GM21360 (cell line): ENCODE results near the gene MAMDC2.

Experiments used
- ATAC-seq: cut with Tn5 transposase; IDR thresholded peaks from one replicate; pipeline ENCODE4 v1.9.1; 2021; ENCODE audit warnings: mild to moderate bottlenecking, moderate library complexity; ENCODE audit not compliant: unreplicated experiment

The MAMDC2 gene

DNA sequence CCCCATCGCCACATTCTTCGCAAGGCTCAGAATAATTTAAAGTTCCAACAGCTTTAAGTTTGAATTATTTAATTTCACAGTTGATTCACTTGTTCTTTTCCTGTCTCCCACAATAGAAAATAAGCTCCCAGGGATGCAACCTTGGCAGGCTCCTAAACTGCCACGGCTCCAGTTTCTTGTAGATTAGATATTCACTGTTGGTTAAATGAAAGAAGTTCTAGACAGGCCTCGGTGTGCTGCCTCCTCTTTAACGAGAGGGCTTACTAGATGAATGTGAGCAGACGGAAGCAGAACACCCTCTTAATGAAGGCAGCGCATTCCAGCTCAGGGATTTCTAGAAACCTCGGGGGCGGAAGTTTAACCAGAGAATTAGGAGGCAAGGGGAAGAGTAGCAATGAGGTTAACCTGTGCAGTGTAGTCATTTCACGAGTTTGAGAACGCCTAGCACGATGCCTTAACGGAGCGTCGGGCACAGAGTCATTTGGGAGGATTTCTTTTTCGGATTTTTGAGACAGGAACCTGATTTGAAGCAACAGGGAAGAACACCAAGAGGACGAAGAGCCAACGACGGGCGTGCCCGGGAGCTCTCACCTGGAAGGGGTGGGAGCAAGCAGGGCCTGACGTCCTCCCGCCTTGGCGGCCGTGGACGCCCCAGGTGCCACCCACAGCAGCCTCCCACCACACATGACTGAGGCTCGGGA is 214.5 kb downstream of the MAMDC2 start:
- peak; percentile 39 for ATAC-seq

DNA sequence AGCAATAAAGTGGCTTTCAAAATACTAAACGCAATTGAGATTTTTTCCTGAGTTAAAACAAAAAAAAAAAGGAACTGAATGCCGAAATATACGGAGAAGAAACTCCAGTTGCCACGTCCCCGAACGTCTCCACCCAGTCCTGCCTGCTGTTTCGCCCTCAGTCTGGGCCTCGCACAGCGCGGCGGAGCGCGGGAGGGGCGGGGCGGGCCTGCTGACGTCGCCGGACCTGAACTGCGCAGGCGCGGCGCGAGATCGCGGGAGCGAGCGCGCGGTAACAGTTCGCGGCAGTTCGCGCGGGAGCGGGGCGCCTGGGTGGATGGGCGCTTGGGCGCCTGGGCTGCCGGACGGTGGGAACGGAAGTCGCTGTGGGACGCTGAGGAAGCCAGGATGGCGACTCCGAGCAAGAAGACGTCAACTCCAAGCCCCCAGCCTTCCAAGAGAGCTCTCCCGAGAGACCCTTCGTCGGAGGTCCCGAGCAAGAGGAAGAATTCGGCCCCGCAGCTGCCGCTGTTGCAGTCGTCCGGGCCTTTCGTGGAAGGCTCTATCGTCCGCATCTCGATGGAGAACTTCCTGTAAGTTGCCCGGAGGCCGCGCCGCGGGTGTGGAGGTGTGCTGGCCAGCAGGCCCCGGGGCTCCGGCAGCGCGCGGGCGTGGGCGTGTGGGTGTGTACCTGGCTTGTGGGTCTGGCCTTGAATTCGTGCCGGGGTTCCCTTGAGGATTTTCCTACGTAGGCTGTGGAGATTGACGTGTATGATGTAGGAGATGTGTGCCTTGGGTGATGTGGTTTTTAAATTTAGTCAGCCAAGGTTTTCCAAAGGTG is 215.3 kb downstream of the MAMDC2 start, which contains the start of gene SMC5:
Gene SMC5, plus strand, starts transcription at position 287 of the 820 bp plus-strand sequence. Its CDS starts 101 bp downstream, at position 388.
- peak; percentile 77 for ATAC-seq

DNA sequence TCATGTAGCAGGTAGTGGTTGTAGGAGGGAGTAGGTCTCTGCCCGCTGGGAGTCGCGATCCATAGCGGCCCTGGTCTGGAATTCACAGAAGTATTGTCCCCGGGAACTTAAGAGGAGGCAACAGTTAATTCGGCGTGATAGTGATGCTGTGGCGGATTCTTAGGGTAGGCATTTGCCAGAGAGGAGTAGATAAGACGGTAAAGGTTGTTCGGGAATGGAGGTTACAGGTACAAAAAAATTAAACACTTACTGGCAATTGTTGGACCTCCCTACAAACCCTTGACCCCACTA is 215.8 kb downstream of the MAMDC2 start:
- no peak for ATAC-seq

DNA sequence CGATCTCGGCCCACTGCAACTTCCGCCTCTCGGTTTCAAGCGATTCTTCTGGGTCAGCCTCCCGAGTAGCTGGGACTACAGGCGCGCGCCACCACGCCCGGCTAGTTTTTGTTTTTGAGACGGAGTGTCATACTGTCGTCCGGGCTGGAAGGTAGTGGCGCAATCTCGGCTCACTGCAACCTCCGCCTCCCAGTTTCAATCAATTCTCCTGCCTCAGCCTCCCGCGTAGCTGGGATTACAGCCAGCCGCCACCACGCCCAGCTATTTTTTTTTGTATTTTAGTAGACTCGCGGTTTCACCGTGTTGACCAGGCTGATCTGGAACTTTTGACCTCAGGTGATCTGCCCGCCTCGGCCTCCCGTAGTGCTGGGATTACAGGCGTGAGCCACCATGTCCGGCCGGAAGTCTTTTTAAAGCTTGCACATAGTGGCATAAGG is 216.4 kb downstream of the MAMDC2 start:
- no peak for ATAC-seq

DNA sequence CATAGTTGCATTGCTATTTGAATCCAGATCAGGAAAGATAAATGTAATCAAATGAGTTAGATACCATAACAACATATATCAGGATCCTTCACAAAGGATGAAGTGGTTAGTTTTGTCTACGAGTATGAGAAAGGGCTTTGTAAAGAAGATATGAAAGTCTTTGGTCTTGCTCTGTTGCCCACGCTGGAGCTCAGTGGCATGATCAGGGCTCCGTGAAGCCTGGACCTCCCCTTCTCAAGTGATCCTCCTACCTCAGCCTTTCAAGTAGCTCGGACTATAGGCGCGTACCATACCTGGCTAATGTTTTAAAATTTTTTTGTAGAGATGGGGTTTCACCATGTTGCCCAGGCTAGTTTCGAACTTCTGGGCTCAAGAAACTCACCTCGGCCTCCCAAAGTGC is 217.0 kb downstream of the MAMDC2 start:
- ATAC-seq: no peak

DNA sequence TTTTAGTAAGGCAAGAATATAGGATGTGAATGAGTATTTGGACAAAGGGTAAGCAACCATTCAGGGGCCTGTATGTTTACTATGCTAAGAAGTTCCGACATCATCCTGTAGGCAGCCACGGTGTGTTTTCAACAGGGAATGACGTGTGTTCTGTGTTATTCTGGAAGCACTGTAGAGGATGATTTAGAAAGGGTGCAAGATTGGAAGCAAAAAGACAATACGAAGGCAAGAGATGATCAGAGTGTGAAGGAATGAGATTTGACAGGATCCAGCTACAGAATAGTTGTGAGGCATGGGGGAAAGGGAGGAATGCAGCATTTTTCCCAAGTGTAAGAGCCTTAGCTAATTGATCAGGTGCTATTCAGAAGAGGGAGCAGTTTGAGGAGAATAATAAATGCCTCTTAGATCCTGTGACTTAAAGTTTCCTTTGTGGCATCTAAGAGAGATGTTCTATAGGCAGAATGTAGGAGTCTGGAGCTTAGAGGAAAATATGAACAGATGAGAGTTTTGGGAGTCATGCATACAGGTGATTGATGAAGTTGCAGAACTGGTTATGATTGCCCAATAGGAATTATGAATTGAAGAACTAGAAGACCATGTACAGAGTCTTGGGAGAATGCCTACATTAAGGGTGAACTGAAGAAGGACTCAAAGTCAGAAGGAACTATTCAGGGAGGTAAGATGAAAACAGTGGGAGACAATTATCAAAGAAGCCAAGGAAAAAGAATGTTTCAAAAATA is 217.7 kb downstream of the MAMDC2 start:
- no peak for ATAC-seq

DNA sequence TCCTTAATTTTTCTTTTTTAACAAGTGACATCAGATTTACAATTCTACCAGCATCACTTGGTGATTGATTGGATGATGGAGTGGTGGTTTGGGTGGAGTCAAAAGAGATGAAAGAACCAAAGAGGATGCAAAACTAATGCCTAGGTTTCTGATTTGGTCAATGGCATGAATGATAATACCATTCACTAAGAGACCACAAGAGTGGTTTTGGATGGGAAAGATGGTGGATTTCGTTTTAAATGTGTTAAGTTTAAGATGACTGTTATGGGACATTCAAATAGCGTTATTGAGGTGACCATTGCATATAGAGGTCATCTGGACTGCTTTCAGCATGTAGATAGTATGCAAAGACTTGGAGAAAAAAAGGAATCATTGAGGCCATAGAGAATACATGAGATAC is 218.7 kb downstream of the MAMDC2 start:
- ATAC-seq: no peak

DNA sequence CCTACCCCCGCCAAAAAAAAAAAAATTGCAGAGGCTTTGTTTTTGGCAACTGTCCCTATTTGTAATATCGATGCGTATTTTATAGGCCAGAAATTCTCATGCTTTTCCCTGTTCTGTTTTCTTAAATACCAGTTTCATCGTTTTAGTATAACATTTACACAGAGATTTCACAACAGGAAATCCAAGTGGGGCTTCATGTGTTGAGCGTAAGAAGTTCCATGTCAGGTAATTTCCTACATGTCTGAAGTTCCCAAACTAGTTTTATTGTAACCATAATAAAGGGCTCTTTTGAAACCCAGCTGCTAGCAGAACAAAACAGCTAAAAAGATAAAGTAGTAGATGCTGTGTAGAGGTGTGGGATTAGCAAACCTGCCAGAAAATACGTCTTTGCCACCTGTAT is 219.3 kb downstream of the MAMDC2 start:
- no peak for ATAC-seq

DNA sequence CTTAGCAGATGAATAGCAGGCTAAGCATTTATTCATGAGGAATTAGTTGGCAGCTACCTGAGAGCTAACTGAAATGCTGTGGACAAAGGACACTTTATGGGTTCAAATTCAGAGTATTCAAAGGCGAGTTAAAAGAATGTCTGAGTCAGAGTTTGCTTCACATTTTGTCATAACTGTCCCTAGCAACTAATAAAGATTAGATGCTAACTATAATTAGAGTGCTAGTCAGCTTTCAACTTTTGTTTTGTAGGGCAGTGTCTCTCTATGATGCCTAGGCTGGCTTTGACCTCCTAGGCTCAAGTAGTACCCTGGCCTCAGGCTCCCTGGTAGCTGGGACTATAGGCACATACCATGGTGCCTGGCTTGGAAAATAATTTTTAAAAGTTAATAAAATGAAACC is 219.8 kb downstream of the MAMDC2 start:
- no peak for ATAC-seq
